DND-41 (cell line): ENCODE data around the gene FUBP3.

ENCODE experiments used
- CTCF ChIP-seq: IDR thresholded peaks from 2 replicates; pipeline ENCODE4 v1.5.1; 2012; ENCODE audit warnings: borderline replicate concordance, low read length, moderate library complexity, mild to moderate bottlenecking; ENCODE audit not compliant: poor library complexity, severe bottlenecking; ENCODE audit errors: extremely low read depth
- EZH2 ChIP-seq: IDR thresholded peaks from 3 replicates; pipeline ENCODE4 v1.6.1; 2012; ENCODE audit warnings: borderline replicate concordance, low read depth, mild to moderate bottlenecking, moderate library complexity, low read length, inconsistent platforms; ENCODE audit not compliant: severe bottlenecking

- no peak for TF ChIP-seq CTCF
- TF ChIP-seq EZH2: no peak
Measured at GRCh38 chr9:130555061-130555460, 24.3 kb upstream of the FUBP3 start.
